Fibroblast of lung (primary cell): ENCODE results near the gene SYT9.

Experiments
- CTCF ChIP-seq, 2 donors: IDR thresholded peaks in 1 of 2; conservative IDR thresholded peaks in 1 of 2; 1 replicate in 1 of 2; 2 replicates in 1 of 2; pipeline ENCODE4 v1.5.1; 2011 to 2012; ENCODE audit warnings: low read length in 2 of 2, control low read depth in 1 of 2, inconsistent platforms in 1 of 2, low read depth in 1 of 2, mild to moderate bottlenecking in 1 of 2
- EZH2 ChIP-seq: IDR thresholded peaks from 2 replicates; pipeline ENCODE4 v1.5.1; 2012; ENCODE audit warnings: low read length, control low read depth, mild to moderate bottlenecking; ENCODE audit errors: missing control alignments

- TF ChIP-seq CTCF (conservative IDR thresholded peaks at IDR 0.05 in 1 of 2, IDR thresholded peaks at IDR 0.05 in 1 of 2; ENCODE audit: low read depth in 1 of 2, low read length in 2 of 2), result no peak
- TF ChIP-seq EZH2, result no peak
Measured at GRCh38 chr11:7381937-7382336, 130.2 kb downstream of the SYT9 start.
